IMR-90 (cell line): Measurements from ENCODE around the gene STIL. TPM values are rescaled to one million over a fixed set of nuclear protein-coding genes. Genes with fewer than 3 reads are reported as not detected.

Experiments used
- ATAC-seq: fragments of 200-7000 bp; cut with Tn5 transposase; 2 replicates; pipeline ENCODE4 v1.9.1; 2020; ENCODE audit warnings: low read depth, mild to moderate bottlenecking, moderate library complexity
- BruUV-seq: library from RNA; stranded (reverse); fragments of 400-500 nt; replicated peaks from 2 replicates; lab custom pipeline; 2021; lab: Mats Ljungman, UMichigan
- CTCF ChIA-PET: fragments of 300-600 bp; formaldehyde crosslinking; extraction: SDS; loops from one replicate; lab custom pipeline; 2021; ENCODE audit warnings: antibody characterized with exemption; lab: Yijun Ruan, JAX
- POLR2A ChIA-PET: fragments of 300-600 bp; sonication (Branson Sonifier 250); formaldehyde crosslinking; loops from one replicate; lab custom pipeline; 2022; ENCODE audit warnings: antibody characterized with exemption; ENCODE audit not compliant: unreplicated experiment; lab: Charles Lee
- DNase-seq: peaks from one replicate; pipeline ENCODE4 v3.0.0; 2013
- H2AFZ ChIP-seq: replicated peaks from 2 replicates; pipeline ENCODE3; 2013; ENCODE audit warnings: low read length, mild to moderate bottlenecking; ENCODE audit not compliant: poor library complexity
- H2AK5ac ChIP-seq: 2 replicates; pipeline ENCODE4 v1.6.1; 2013; ENCODE audit warnings: low read depth, low read length, inconsistent platforms
- H2AK9ac ChIP-seq: replicated peaks from 2 replicates; pipeline ENCODE3; 2013; ENCODE audit warnings: mild to moderate bottlenecking, low read depth, low read length, moderate library complexity; ENCODE audit not compliant: poor library complexity
- H2BK120ac ChIP-seq: 2 replicates; pipeline ENCODE4 v1.6.1; 2013; ENCODE audit warnings: low read depth, low read length, inconsistent platforms
- H2BK15ac ChIP-seq: 3 replicates; pipeline ENCODE4 v1.6.1; 2013; ENCODE audit warnings: low read depth, low read length, inconsistent platforms
- H2BK20ac ChIP-seq: 2 replicates; pipeline ENCODE4 v1.6.1; 2013; ENCODE audit warnings: low read depth, mild to moderate bottlenecking, inconsistent platforms, low read length, moderate library complexity
- H2BK5ac ChIP-seq: 2 replicates; pipeline ENCODE4 v1.6.1; 2013; ENCODE audit warnings: mild to moderate bottlenecking, low read depth, low read length, inconsistent platforms; ENCODE audit not compliant: poor library complexity, severe bottlenecking
- H3K14ac ChIP-seq: replicated peaks from 2 replicates; pipeline ENCODE4 v1.6.1; 2013; ENCODE audit warnings: low read depth, low read length, inconsistent platforms
- H3K18ac ChIP-seq: 2 replicates; pipeline ENCODE4 v1.6.1; 2013; ENCODE audit warnings: low read depth, low read length, control low read depth
- H3K23ac ChIP-seq: 2 replicates; pipeline ENCODE4 v1.6.1; 2013; ENCODE audit warnings: low read depth, low read length, inconsistent platforms
- H3K27ac ChIP-seq: 2 replicates; pipeline ENCODE4 v1.5.1; 2013; ENCODE audit warnings: mild to moderate bottlenecking, control low read depth, low read length; ENCODE audit not compliant: insufficient read depth
- H3K27me3 ChIP-seq: 2 replicates; pipeline ENCODE4 v1.6.1; 2013; ENCODE audit warnings: low read length; ENCODE audit not compliant: control insufficient read depth, insufficient read depth
- H3K36me3 ChIP-seq: 2 replicates; pipeline ENCODE4 v1.6.1; 2013; ENCODE audit warnings: low read length, mixed read lengths; ENCODE audit not compliant: control insufficient read depth, insufficient read depth
- H3K4ac ChIP-seq: 2 replicates; pipeline ENCODE4 v1.6.1; 2013; ENCODE audit warnings: low read depth, low read length, inconsistent platforms
- H3K4me1 ChIP-seq: 2 replicates; pipeline ENCODE4 v1.6.1; 2013; ENCODE audit warnings: low read length, mixed read lengths; ENCODE audit not compliant: control insufficient read depth, insufficient read depth
- H3K4me2 ChIP-seq: 2 replicates; pipeline ENCODE4 v1.6.1; 2013; ENCODE audit warnings: low read depth, mild to moderate bottlenecking, control low read depth, low read length, moderate library complexity
- H3K4me3 ChIP-seq: 2 replicates; pipeline ENCODE4 v1.5.1; 2013; ENCODE audit warnings: low read depth, mild to moderate bottlenecking, control low read depth, low read length, moderate library complexity; ENCODE audit not compliant: insufficient read depth
- H3K56ac ChIP-seq: 2 replicates; pipeline ENCODE4 v1.6.1; 2013; ENCODE audit warnings: low read length, inconsistent platforms; ENCODE audit not compliant: insufficient read depth; ENCODE audit errors: extremely low read depth
- H3K79me1 ChIP-seq, 2 experiments: 2 replicates each; pipeline ENCODE4 v1.6.1; 2013; ENCODE audit warnings: low read length in 2 of 2, inconsistent platforms in 1 of 2, low read depth in 1 of 2
- H3K9ac ChIP-seq: 2 replicates; pipeline ENCODE4 v1.6.1; 2013; ENCODE audit warnings: low read depth, low read length, control low read depth
- H3K9me1 ChIP-seq: 2 replicates; pipeline ENCODE4 v1.6.1; 2013; ENCODE audit warnings: low read length, inconsistent platforms; ENCODE audit not compliant: insufficient read depth
- H3K9me3 ChIP-seq: 2 replicates; pipeline ENCODE4 v1.6.1; 2013; ENCODE audit warnings: low read length; ENCODE audit not compliant: control insufficient read depth, insufficient read depth
- H4K20me1 ChIP-seq: 2 replicates; pipeline ENCODE4 v1.6.1; 2013; ENCODE audit warnings: low read length, inconsistent platforms; ENCODE audit not compliant: insufficient read depth
- H4K5ac ChIP-seq: 2 replicates; pipeline ENCODE4 v1.6.1; 2013; ENCODE audit warnings: mild to moderate bottlenecking, low read depth, low read length, control low read depth
- H4K8ac ChIP-seq, 2 experiments: 2 replicates each; pipeline ENCODE4 v1.6.1; 2013; ENCODE audit warnings: low read depth in 2 of 2, low read length in 2 of 2, control low read depth in 1 of 2, inconsistent platforms in 1 of 2
- H4K91ac ChIP-seq: 2 replicates; pipeline ENCODE4 v1.6.1; 2013; ENCODE audit warnings: low read depth, low read length, inconsistent platforms; ENCODE audit not compliant: insufficient read depth
- BHLHE40 ChIP-seq: fragments of 150-350 bp; IDR thresholded peaks from 2 replicates; pipeline ENCODE4 v1.6.1; 2016; ENCODE audit warnings: mild to moderate bottlenecking, low read depth, low read length
- CEBPB ChIP-seq: IDR thresholded peaks from 2 replicates; pipeline ENCODE4 v1.6.1; 2012; ENCODE audit warnings: low read depth, low read length, improper control_type of control experiment
- CHD1 ChIP-seq: IDR thresholded peaks from 2 replicates; pipeline ENCODE4 v1.6.1; 2012; ENCODE audit warnings: low read depth, low read length, improper control_type of control experiment
- CTCF ChIP-seq: conservative IDR thresholded peaks from 2 replicates; pipeline ENCODE4 v1.5.1; 2012; ENCODE audit warnings: mild to moderate bottlenecking, low read depth, low read length, improper control_type of control experiment
- ELK1 ChIP-seq: fragments of 150-350 bp; IDR thresholded peaks from 2 replicates; pipeline ENCODE4 v1.6.1; 2016; ENCODE audit warnings: low read depth, mild to moderate bottlenecking, low read length, moderate library complexity, borderline replicate concordance
- FOS ChIP-seq: fragments of 150-350 bp; IDR thresholded peaks from 2 replicates; pipeline ENCODE4 v1.6.1; 2016; ENCODE audit warnings: low read depth, low read length
- MAFK ChIP-seq: IDR thresholded peaks from 2 replicates; pipeline ENCODE4 v1.6.1; 2012; ENCODE audit warnings: low read depth, low read length, improper control_type of control experiment
- MAZ ChIP-seq: IDR thresholded peaks from 2 replicates; pipeline ENCODE4 v1.6.1; 2012; ENCODE audit warnings: low read depth, mild to moderate bottlenecking, low read length, improper control_type of control experiment, moderate library complexity, borderline replicate concordance
- MXI1 ChIP-seq: IDR thresholded peaks from 2 replicates; pipeline ENCODE4 v1.6.1; 2012; ENCODE audit warnings: low read depth, mild to moderate bottlenecking, low read length, moderate library complexity, borderline replicate concordance
- NFE2L2 ChIP-seq: fragments of 150-350 bp; IDR thresholded peaks from 2 replicates; pipeline ENCODE4 v1.6.1; 2016; ENCODE audit warnings: low read depth, mild to moderate bottlenecking, low read length
- POLR2A ChIP-seq: IDR thresholded peaks from 2 replicates; pipeline ENCODE4 v1.6.1; 2012; ENCODE audit warnings: mild to moderate bottlenecking, low read depth, low read length
- RAD21 ChIP-seq: IDR thresholded peaks from 2 replicates; pipeline ENCODE4 v1.6.1; 2012; ENCODE audit warnings: low read length, improper control_type of control experiment
- RCOR1 ChIP-seq: IDR thresholded peaks from 2 replicates; pipeline ENCODE4 v1.6.1; 2012; ENCODE audit warnings: mild to moderate bottlenecking, low read length, improper control_type of control experiment; ENCODE audit not compliant: insufficient replicate concordance
- RFX5 ChIP-seq: IDR thresholded peaks from 2 replicates; pipeline ENCODE4 v1.8.0; 2012; ENCODE audit warnings: low read depth, mild to moderate bottlenecking, low read length, moderate library complexity
- SMC3 ChIP-seq: fragments of 150-350 bp; IDR thresholded peaks from 2 replicates; pipeline ENCODE4 v1.6.1; 2016; ENCODE audit warnings: low read depth, mild to moderate bottlenecking, antibody characterized with exemption, low read length, moderate library complexity
- WGBS, 2 experiments: methylation state at CpG; one replicate each; pipeline versions ENCODE4 v1.1.5 to v1.1.7; 2013; ENCODE audit warnings: missing lambda C conversion rate in 2 of 2; ENCODE audit not compliant: insufficient read length in 1 of 2; ENCODE audit errors: extremely low coverage in 2 of 2; 5-methylcytosine and 5-hydroxymethylcytosine counted together
- dilution Hi-C: fragments of 300-500 bp; cut with HindIII; formaldehyde crosslinking; loops from one replicate; pipeline ENCODE4 v1.14.3; 2018; ENCODE audit warnings: low sequenced_read_pairs; ENCODE audit not compliant: unreplicated experiment
- in situ Hi-C: fragments of 300-500 bp; cut with MboI; formaldehyde crosslinking; loops from 3 replicates; pipeline ENCODE4 v1.14.3; 2019; ENCODE audit warnings: low sequenced_read_pairs, inconsistent platforms, mixed read lengths
- intact Hi-C: fragments of 100-400 bp; cut with micrococcal nuclease; formaldehyde crosslinking; loops from 2 replicates; pipeline ENCODE4 v1.10.0; 2022
- polyA plus RNA-seq, 3 experiments: library from polyadenylated mRNA; depleted of rRNA; stranded (reverse); fragments of >200 nt; gene quantifications; 2 replicates each; pipeline ENCODE4 v1.2.3, GENCODE V29; 2012; ENCODE audit warnings: low replicate concordance in 1 of 3
- total RNA-seq: library from RNA; depleted of rRNA; stranded (reverse); fragments of >200 nt; gene quantifications from 2 replicates; pipeline ENCODE4 v1.2.3, GENCODE V29; 2012

Gene STIL
- total and polyA plus RNA-seq, 2 of the 4 experiments (the other 2 are of a cell fraction) = 6.8 to 17.2 TPM

- H2BK5ac ChIP-seq = no peak overlapping the region
- H3K9me1 ChIP-seq = no peaks in the 10 kb centered on the region; the same call in 1 of the 2 replicates
- no peak overlapping the region for H3K4me3 ChIP-seq
- no peak overlapping the region; the same call in 1 of the 2 replicates for H3K4me2 ChIP-seq
- CTCF ChIA-PET = interaction anchor here (0.6 kb wide), 1 partner anchor 88 kb away, joined by 7 read pairs; no protein-coding TSS in a partner anchor
- intact Hi-C loops (no loop called here), in situ Hi-C loops (no loop called here), dilution Hi-C loops (no loop called here)
- no peak overlapping the region for H3K23ac ChIP-seq
- H3K9ac ChIP-seq = no peak overlapping the region
- no peak overlapping the region for H3K27ac ChIP-seq
- no peak overlapping the region for H3K4ac ChIP-seq
- H2BK15ac ChIP-seq = no peak overlapping the region
- no peaks in the 10 kb centered on the region for H4K20me1 ChIP-seq
- BruUV-seq = no TSS peak
- H3K56ac ChIP-seq = no peak overlapping the region
- no peaks in the 10 kb centered on the region for H3K79me1 ChIP-seq
- H4K5ac ChIP-seq = no peak overlapping the region
- H2AFZ ChIP-seq = peak overlapping the region; percentile 27
- no peak overlapping the region for H4K8ac ChIP-seq
- no peak overlapping the region for H2AK5ac ChIP-seq
- no peak overlapping the region for H2BK120ac ChIP-seq
- H4K91ac ChIP-seq = no peak overlapping the region
- POLR2A ChIA-PET = no interaction called here
- H3K27me3 ChIP-seq = peaks cover 89% of the 10 kb centered on the region
- 1% methylated on average over 17 of the region's 30 CpGs; no CpG with 5 or more reads in 1 of the 2 experiments for WGBS, 2 experiments
- no peak overlapping the region for H3K14ac ChIP-seq
- peaks cover 13% of the 10 kb centered on the region; the same call in 1 of the 2 replicates for H3K9me3 ChIP-seq
- ATAC-seq (0 out of 2 replicates have a peak, but pooled peaks have one; percentile 30), DNase-seq (no peak)
- no peak overlapping the region for H3K18ac ChIP-seq
- peak overlapping the region; percentile 68 for H2AK9ac ChIP-seq
- H3K4me1 ChIP-seq = peaks cover 3% of the 10 kb centered on the region
- H2BK20ac ChIP-seq = no peak overlapping the region
- no peaks in the 10 kb centered on the region for H3K36me3 ChIP-seq
- TF ChIP-seq RCOR1 (no peak), SMC3 (no peak), MXI1 (no peak), RFX5 (no peak), ELK1 (no peak), RAD21 (no peak), MAFK (no peak), BHLHE40 (no peak), CHD1 (no peak), MAZ (no peak), POLR2A (no peak), FOS (no peak), CTCF (no peak), NFE2L2 (no peak), CEBPB (no peak)
Measured at GRCh38 chr1:47224676-47225399, 89.1 kb downstream of the STIL start.
